LNCAP (cell line): ENCODE measurements around the gene SLC22A23.

Experiments used
- TF ChIP-seq, protein P1 (sequence below): fragments of 450-650 bp; IDR thresholded peaks from 2 replicates; pipeline ENCODE4 v1.5.1; 2017; ENCODE audit warnings: mild to moderate bottlenecking

The SLC22A23 gene

DNA sequence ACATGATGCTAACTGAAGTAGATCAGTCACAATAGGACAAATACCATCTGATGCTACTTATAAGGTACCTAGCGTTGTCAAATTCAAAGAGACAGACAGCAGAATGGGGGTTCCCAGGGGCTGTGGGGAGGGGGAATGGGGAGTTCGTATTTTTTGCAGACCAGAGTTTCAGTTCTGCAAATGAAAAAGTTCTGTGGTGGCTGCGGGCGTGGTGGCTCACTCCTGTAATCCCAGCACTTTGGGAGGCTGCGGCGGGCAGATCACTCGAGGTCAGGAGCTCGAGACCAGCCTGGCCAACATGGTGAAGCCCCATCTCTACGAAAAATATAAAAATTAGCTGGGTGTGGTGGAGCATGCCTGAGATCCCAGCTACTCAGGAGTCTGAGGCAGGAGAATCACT is 68.1 kb downstream of the SLC22A23 start:
- TF ChIP-seq, protein P1, sequence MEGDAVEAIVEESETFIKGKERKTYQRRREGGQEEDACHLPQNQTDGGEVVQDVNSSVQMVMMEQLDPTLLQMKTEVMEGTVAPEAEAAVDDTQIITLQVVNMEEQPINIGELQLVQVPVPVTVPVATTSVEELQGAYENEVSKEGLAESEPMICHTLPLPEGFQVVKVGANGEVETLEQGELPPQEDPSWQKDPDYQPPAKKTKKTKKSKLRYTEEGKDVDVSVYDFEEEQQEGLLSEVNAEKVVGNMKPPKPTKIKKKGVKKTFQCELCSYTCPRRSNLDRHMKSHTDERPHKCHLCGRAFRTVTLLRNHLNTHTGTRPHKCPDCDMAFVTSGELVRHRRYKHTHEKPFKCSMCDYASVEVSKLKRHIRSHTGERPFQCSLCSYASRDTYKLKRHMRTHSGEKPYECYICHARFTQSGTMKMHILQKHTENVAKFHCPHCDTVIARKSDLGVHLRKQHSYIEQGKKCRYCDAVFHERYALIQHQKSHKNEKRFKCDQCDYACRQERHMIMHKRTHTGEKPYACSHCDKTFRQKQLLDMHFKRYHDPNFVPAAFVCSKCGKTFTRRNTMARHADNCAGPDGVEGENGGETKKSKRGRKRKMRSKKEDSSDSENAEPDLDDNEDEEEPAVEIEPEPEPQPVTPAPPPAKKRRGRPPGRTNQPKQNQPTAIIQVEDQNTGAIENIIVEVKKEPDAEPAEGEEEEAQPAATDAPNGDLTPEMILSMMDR = no peak

DNA sequence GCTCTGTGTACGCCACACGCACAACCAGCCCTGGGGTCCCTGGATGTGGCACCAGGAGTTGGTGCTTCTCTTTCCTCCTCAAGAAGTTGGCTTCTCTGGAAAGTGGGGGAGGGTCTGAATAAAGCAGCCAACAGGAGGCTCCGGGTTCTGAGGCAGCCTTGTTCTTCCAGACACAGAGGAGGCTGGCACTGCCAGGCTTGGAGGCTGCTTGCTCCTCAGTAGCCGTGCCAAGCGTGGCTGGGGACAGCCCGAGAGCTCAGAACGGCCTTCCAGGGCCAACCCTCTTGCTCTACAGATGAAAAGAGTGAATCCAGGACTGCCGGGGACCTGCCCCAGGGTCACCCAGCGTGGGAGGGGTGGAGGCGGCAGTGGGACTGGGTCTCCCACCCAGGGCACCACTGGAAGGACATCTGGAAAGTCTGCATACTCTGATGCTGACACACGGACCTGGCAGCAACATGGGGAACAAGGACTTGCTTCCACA is 70.4 kb downstream of the SLC22A23 start:
- TF ChIP-seq, protein P1 = no peak

DNA sequence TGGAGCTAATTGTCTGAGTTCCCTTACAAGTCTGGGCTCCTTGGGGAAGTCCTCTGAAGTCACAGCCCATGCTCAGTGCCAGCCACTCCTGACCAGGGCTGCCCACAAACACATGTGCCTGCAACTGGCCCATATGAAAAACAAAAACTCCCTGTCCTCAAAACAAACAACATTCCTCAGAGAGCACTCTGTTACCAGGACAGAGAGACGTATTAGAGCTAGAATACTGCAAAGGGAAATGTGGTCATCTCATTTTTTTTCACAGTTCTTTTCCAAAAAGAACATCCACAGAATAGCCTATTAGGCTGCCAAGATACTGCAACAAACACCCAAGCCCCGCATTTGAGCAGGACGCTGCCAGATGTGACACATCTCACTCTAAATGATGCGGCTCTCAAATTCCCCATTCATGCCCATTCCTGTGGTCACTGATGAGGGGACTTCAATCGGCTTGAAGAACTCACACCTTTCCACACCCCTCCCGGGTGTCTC is 71.1 kb downstream of the SLC22A23 start:
- TF ChIP-seq, protein P1 = no peak

DNA sequence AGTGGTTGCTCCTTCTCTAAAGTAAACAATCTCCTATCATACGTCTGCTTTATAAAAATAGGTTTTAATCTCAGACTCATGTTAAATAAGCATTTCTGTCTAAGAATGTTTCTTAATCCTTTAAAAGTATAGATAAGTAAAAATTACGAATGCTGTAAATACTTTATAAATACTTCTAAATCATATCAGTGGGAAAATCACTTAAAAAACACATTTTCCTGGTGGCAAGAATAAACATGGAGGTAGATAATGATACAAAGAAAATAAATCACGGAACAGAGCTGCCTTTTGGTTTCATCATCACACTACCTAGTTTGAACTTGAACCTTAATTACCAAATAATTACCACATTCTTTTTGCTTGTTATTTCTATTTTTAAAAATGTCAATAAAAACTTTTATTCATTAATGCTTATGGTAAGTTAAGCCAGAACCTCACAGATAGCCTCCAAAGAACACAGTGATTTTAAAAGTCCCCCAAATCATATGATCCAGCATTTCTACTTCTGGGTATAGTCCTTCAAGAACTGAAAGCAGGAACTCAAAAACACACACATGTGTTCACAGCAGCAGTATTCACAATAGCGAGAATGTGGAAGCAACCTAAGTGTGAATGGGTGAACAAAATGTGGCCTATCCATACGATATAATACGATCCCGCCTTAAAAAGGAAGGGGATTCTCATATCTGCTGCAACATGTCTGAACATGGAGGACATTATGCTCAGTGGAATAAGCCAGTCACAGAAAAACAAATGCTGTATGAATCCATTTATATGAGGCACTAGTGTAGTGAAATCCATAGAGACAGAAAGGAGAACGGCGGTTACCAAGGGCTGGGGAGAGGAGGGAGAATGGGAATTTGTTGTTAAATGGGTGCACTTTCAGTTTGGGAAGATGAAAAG is 72.4 kb downstream of the SLC22A23 start:
- TF ChIP-seq, protein P1 = no peak

DNA sequence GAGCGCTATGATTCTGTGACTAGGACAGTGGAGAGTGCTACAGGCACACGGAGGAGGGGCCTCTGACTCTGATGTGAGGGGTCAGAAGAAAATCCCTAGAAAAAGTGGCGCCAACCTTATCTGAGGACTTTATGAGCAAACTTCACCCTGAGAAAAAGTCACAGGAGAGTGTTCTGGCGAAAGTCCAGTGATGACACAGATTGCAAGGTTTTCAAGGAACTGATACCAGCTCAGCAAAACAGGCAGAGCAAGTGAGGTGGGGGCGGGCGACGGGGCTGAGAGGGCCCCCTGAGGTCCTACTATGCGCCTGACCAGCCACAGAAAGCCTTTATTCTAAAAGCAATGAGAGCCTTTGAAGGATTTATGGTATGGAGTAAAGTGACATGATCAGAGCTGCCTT is 73.3 kb downstream of the SLC22A23 start:
- TF ChIP-seq, protein P1 = no peak

DNA sequence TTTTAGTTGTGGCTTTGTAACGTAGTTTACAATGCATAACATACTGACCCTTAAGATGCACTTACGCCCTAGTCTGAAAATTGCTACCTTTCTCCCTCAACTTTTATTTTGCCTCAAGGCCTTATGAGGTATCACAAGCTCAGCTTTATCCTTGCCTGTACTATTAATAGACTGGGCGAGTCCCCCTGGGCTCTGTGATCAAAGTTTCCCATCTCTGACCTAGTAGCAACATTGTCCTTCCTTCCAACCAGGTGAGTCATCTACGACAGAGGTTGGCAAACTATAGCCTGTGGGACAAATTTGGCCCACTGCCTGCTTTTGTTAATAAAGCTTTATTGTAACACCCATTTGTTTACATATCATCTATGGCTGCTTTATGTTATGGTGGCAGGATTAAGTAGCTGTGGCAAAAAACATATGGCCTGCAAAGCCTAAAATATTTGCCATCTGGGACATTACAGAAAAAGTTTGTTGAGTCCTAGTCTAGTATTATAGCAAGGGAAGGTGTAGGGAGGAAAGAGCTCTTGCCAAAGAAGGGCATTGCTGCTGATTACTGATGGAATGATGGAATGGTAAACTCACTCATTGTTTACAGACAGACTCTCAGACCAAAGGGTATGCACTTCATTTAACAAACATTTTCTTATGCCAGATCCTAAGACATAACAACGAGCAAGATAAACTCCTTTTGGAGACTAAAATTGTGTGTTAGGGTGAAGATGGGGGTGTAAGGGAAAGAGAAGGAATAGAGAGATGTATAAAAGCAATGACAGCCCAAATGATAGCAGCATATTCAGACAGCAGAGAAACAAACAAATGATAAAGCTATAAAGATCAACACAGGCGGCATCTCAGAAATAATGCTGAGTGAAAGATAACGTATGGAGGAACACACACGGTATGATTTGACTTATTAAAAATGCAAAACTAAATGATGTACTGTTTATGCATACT is 74.2 kb downstream of the SLC22A23 start:
- TF ChIP-seq, protein P1 = no peak

DNA sequence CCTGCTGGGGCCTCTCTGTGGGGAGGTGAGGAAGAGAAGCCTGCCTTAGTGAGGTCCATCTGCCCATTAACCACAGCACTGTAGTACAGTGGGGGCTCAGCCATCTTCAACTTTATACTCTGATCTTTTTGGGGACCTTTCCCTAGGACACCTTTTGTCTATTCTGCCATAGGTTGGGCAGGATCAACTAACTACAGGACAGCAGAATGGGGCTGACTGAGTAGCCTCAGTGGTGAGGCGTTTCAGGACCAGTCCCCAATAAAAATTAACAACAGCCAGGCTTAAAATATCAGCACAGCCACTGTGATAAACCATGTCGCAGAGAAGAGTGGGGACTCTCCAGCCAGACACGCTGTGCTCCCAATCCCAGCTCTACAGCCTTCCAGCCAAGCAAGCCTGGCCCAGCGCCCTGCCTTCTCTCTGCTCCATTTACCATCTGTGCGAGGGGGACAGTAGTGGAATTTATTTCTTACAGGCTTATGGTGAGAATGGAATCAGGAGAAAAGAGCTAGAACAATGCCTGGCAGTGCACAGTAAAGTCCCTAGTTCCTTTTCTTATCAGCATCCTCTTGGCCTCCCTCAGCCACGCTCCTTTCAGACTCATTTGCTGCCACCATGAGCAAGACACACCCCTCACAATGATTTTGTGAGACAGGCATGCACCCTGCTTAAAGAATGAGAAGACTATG is 75.5 kb downstream of the SLC22A23 start:
- TF ChIP-seq, protein P1 = no peak
